Stomach smooth muscle (tissue), 2 donors: ENCODE results near the gene AP1AR.

ENCODE experiments used
- H3K27ac ChIP-seq: one replicate; pipeline ENCODE4 v1.7.0; 2013; ENCODE audit warnings: mild to moderate bottlenecking, low read length, inconsistent platforms
- H3K27me3 ChIP-seq, 2 donors: one replicate each; pipeline ENCODE4 v1.7.0; 2013; ENCODE audit warnings: low read length in 2 of 2; ENCODE audit not compliant: insufficient read depth in 2 of 2, control insufficient read depth in 1 of 2
- H3K36me3 ChIP-seq, 2 donors: one replicate each; pipeline ENCODE4 v1.7.0; 2013; ENCODE audit warnings: low read length in 2 of 2; ENCODE audit not compliant: control insufficient read depth in 2 of 2, insufficient read depth in 2 of 2
- H3K4me1 ChIP-seq: one replicate; pipeline ENCODE4 v1.7.0; 2013; ENCODE audit warnings: low read length; ENCODE audit not compliant: control insufficient read depth, insufficient read depth
- H3K4me3 ChIP-seq, 2 donors: one replicate each; pipeline ENCODE4 v1.7.0; 2013; ENCODE audit warnings: low read length in 2 of 2
- H3K9ac ChIP-seq, 2 donors: one replicate each; pipeline ENCODE4 v1.7.0; 2013; ENCODE audit warnings: low read length in 2 of 2, mild to moderate bottlenecking in 1 of 2
- H3K9me3 ChIP-seq, 2 donors: one replicate each; pipeline ENCODE4 v1.7.0; 2013; ENCODE audit warnings: low read length in 2 of 2; ENCODE audit not compliant: control insufficient read depth in 2 of 2
- donor health status: healthy.
- donor health status: Pancreatic carcinoma.

AP1AR gene

DNA sequence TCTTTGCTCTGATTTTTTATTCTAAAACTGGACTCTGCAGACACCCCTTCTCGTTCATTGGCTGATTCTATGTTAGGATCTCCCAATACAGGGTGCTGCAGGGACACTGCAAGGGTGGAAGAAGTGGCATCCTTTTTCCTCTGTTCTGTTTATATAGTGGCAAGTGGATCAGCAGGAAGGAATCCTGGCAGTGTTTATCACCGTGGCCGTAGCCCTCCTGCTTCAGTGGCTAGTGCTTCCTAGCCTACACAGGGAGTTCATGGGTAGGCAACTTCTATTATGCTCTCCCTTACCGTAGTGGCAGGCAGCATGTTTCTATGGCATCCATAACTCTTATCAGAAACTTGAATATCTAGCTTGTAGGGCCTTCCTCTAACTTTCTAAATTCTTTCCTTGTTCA lies 6.4 kb upstream of the AP1AR start:
- H3K9me3 ChIP-seq: no peaks in the 10 kb centered on the region
- H3K27me3 ChIP-seq: no peaks in the 10 kb centered on the region

GRCh38 chr4:112230879-112231778 lies 458 bp upstream of the AP1AR start:
- Histone ChIP-seq H3K27me3 (no peaks in the 10 kb centered on the region), H3K36me3 (no peaks in the 10 kb centered on the region), H3K9ac (peak overlapping the region; percentile 82 to 89), H3K9me3 (no peaks in the 10 kb centered on the region), H3K4me1 (no peaks in the 10 kb centered on the region), H3K27ac (peak overlapping the region; percentile 92), H3K4me3 (peak overlapping the region; percentile 81 to 93)

More for the DNA sequence above, 6.4 kb upstream of the AP1AR start:
- Histone ChIP-seq H3K36me3 (no peaks in the 10 kb centered on the region), H3K27ac (no peak overlapping the region), H3K9ac (no peak overlapping the region), H3K4me3 (no peak overlapping the region), H3K4me1 (no peaks in the 10 kb centered on the region)

DNA sequence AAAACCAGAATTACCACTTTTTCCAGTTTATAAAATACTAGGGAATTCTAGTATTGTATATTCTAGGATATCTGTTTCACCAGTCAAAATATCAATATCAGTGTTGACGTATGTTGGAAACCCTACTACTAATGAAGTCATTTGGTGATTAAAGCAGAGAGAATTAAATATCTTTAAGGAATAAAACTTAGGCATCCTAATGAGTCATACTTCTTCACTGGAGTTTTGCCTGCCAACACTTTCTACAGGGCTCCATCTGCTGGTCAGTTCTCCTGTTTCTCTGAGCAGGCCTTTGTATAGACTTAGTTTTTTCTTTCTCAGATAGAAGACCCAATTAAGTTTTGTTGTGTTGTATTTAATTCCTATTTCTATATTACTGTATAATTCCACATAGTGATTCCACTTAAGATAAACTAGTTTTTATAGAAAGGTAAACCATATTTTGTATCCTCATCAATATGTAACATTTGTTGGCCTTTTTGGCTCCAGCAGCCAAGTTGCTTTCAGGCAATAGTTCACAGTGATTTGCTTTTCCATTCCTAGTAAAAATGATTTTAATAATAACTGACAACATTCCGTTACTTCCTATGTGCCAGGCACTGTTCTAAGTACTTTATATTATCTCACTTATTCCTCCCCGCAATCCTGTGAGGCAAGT lies 3.5 kb downstream of the AP1AR start:
- Histone ChIP-seq H3K4me1 (no peaks in the 10 kb centered on the region), H3K27me3 (no peaks in the 10 kb centered on the region), H3K36me3 (no peaks in the 10 kb centered on the region), H3K27ac (no peak overlapping the region), H3K4me3 (no peak overlapping the region), H3K9ac (no peak overlapping the region), H3K9me3 (no peaks in the 10 kb centered on the region)

- Histone ChIP-seq H3K9me3 (no peaks in the 10 kb centered on the region), H3K4me1 (no peaks in the 10 kb centered on the region), H3K9ac (no peak overlapping the region), H3K4me3 (no peak overlapping the region), H3K27me3 (no peaks in the 10 kb centered on the region), H3K27ac (no peak overlapping the region), H3K36me3 (no peaks in the 10 kb centered on the region)
Measured at GRCh38 chr4:112236040-112236439, 4.5 kb downstream of the AP1AR start.

DNA sequence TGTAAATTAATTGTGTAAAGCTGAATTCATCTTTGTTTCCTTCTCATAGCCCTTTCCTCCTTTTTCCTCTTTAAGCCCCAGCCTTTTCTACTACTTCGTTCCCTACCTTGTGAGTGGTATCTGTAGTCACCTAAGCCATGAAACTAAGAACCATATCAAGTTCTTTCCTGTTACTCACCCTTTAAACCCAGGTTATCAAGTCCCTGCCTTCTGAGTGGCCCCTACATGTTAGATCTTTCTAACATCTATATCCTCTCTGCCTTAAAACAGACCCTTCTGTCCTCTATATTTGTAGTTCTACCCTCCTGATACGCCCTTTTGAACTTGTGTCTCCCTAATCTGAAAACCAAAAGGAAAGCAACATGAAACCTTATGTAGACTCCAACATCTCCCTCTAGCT lies 7.2 kb downstream of the AP1AR start:
- H3K4me1 ChIP-seq: no peaks in the 10 kb centered on the region
- no peak overlapping the region for H3K27ac ChIP-seq
- H3K9ac ChIP-seq: no peak overlapping the region
- H3K9me3 ChIP-seq: no peaks in the 10 kb centered on the region
- H3K36me3 ChIP-seq: no peaks in the 10 kb centered on the region
- H3K27me3 ChIP-seq: no peaks in the 10 kb centered on the region
- H3K4me3 ChIP-seq: no peak overlapping the region

GRCh38 chr4:112245383-112245782 lies 13.8 kb downstream of the AP1AR start:
- Histone ChIP-seq H3K27me3 (no peaks in the 10 kb centered on the region), H3K9ac (no peak overlapping the region), H3K9me3 (no peaks in the 10 kb centered on the region), H3K4me3 (no peak overlapping the region), H3K27ac (no peak overlapping the region), H3K4me1 (no peaks in the 10 kb centered on the region), H3K36me3 (no peaks in the 10 kb centered on the region)

DNA sequence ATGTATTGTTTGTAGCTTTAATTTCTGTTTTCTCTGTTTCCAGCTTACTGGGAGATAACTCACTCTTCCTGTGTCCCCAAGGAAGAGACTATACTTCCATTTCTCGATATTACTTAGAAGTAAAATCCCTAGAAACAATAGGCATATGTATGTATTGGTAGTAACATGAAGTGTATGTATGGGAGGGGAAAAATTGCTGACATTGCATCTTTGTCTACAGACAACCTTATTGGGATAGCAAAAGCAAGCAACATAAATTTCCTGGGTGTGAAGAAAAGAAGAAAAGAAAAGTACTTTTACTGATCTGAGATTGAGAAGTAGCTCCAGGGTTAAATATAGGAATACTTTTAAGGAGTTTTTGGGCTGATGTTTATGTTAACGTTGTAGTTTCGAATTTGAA lies 15.4 kb downstream of the AP1AR start:
- H3K9me3 ChIP-seq: no peaks in the 10 kb centered on the region
- no peak overlapping the region for H3K9ac ChIP-seq
- no peaks in the 10 kb centered on the region for H3K4me1 ChIP-seq
- no peak overlapping the region for H3K27ac ChIP-seq
- H3K4me3 ChIP-seq: no peak overlapping the region
- no peaks in the 10 kb centered on the region for H3K27me3 ChIP-seq
- no peaks in the 10 kb centered on the region for H3K36me3 ChIP-seq

DNA sequence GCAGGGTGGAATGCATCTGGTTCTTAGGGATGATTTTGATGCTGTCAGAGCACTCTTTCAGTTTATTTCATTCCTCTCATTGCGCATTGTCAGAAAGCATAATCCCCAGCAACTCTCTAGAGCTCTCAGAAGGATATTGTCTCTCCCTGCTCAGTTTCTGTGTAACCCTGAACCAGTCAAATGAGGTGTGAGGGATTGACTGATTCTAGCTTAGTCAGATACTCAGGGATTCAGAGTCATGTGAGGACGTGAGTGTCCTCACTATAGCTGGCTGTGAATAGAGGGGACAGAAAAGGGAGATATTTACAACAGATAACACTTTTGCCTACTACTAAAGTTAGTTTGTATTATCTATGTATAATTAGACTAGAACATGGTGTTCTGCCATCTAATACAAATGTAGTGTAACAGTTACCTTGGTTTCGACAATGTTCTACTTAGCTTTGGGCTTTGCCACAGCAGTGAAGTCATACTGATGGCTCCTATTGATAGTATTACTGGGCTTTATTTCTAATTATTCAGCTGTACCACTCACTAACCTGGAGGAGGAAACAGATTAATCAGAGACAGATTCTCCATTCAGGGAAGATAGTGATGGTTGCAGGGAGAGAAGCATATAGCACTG lies 19.5 kb downstream of the AP1AR start:
- Histone ChIP-seq H3K4me1 (no peaks in the 10 kb centered on the region), H3K9ac (no peak overlapping the region), H3K9me3 (no peaks in the 10 kb centered on the region), H3K36me3 (no peaks in the 10 kb centered on the region), H3K27me3 (no peaks in the 10 kb centered on the region), H3K27ac (no peak overlapping the region), H3K4me3 (no peak overlapping the region)

DNA sequence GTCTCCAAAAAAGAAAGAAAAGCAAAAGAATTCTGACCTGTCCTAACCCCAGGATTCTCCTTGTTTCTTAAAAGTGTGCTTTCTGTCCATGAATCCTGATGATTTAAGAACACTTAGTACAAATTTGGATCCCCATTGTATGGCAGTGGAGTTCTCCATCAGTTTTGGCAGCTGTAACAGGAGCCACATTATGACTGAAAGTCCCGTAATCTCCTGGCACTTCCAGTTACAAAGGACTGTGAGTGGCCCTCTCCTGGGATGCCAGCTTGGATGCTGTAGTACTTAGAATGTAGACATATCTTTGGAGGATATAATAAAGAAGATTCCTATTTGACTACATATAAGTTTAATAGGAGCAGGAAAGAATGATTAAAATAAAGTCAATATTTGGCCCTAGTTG lies 20.6 kb downstream of the AP1AR start:
- no peaks in the 10 kb centered on the region for H3K27me3 ChIP-seq
- H3K27ac ChIP-seq: no peak overlapping the region
- H3K9ac ChIP-seq: no peak overlapping the region
- H3K4me1 ChIP-seq: no peaks in the 10 kb centered on the region
- H3K9me3 ChIP-seq: no peaks in the 10 kb centered on the region
- H3K36me3 ChIP-seq: no peaks in the 10 kb centered on the region
- H3K4me3 ChIP-seq: no peak overlapping the region

DNA sequence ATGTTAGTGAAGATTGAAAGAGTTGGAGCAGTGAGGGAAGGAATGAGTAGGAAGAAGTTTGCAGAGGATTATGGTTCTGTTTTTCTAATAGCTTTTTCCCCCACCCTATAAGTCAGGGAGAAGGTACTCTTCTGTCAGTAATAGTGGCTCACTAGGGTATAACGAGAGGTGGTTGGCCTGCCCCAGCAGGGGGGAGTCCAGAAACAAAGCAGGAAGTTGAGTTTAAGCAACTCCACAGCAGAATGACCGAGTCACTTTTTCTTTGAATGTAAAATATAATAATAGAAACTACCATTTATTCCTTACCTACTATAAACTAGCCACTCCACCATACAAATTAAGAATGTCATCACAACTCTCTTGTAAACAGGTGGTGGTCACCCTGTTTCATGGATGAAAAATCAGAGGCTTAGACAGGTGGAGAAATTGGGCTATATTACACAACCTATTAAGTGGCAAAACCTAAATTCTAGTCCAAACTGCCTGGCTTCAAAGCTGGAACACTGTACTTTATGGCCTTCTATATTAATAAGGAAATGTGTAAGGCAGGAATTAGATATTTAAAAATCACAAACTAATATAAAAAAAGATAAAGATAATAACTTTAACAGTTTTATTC lies 21.9 kb downstream of the AP1AR start:
- H3K36me3 ChIP-seq: no peaks in the 10 kb centered on the region
- H3K9me3 ChIP-seq: no peaks in the 10 kb centered on the region
- H3K27ac ChIP-seq: no peak overlapping the region
- H3K9ac ChIP-seq: no peak overlapping the region
- H3K4me3 ChIP-seq: no peak overlapping the region
- no peaks in the 10 kb centered on the region for H3K27me3 ChIP-seq
- H3K4me1 ChIP-seq: no peaks in the 10 kb centered on the region
